Neural cell (in vitro differentiated cells): ENCODE data around the gene ESYT3. TPM values are rescaled to one million over a fixed set of nuclear protein-coding genes. Genes with fewer than 3 reads are reported as not detected.
"Not testable (repeated sequence)": the region's sequence is repeated elsewhere in the genome, so short reads cannot be mapped to it uniquely, and the experiment has no call there.

Source experiments
- H2AFZ ChIP-seq: fragments of 200-600, 300-800 bp; sonication (generic), shearing (Covaris generic); 2 replicates; pipeline ENCODE4 v1.6.0; 2014; ENCODE audit warnings: low read depth, mild to moderate bottlenecking, antibody characterized with exemption, low read length, moderate library complexity
- H3F3A ChIP-seq: fragments of 200-600 bp; shearing (Covaris generic); 2 replicates; pipeline ENCODE4 v1.6.1; 2016; ENCODE audit warnings: mild to moderate bottlenecking, moderate library complexity, mixed read lengths, antibody characterized with exemption, low read length; ENCODE audit not compliant: insufficient read depth, poor library complexity, severe bottlenecking
- H3K27ac ChIP-seq: fragments of 200-600, 300-800 bp; sonication (generic), shearing (Covaris generic); 2 replicates; pipeline ENCODE4 v1.5.1; 2014; ENCODE audit warnings: mild to moderate bottlenecking, low read length, moderate library complexity
- H3K27me3 ChIP-seq: fragments of 300-800, 200-600 bp; sonication (generic), shearing (Covaris generic); 2 replicates; pipeline ENCODE4 v1.6.0; 2014; ENCODE audit warnings: mild to moderate bottlenecking, low read depth, low read length, moderate library complexity; ENCODE audit not compliant: insufficient read depth
- H3K36me3 ChIP-seq: fragments of 300-800, 200-600 bp; sonication (generic), shearing (Covaris generic); 2 replicates; pipeline ENCODE4 v1.5.1; 2014; ENCODE audit warnings: mild to moderate bottlenecking, antibody characterized with exemption, low read length, moderate library complexity; ENCODE audit not compliant: insufficient read depth
- H3K4me2 ChIP-seq: fragments of 300-800, 200-600 bp; sonication (generic), shearing (Covaris generic); 2 replicates; pipeline ENCODE4 v1.6.0; 2014; ENCODE audit warnings: mild to moderate bottlenecking, low read length
- H3K4me3 ChIP-seq: fragments of 300-800, 200-600 bp; sonication (generic), shearing (Covaris generic); 2 replicates; pipeline ENCODE4 v1.5.1; 2014; ENCODE audit warnings: mild to moderate bottlenecking, low read length, moderate library complexity
- H3K79me2 ChIP-seq: fragments of 200-600 bp; shearing (Covaris generic); replicated peaks from 2 replicates; pipeline ENCODE4 v1.6.0; 2014; ENCODE audit warnings: mild to moderate bottlenecking, low read length, moderate library complexity; ENCODE audit not compliant: insufficient read depth
- H3K9ac ChIP-seq: fragments of 300-800, 200-600 bp; sonication (generic), shearing (Covaris generic); 2 replicates; pipeline ENCODE4 v1.6.1; 2016; ENCODE audit warnings: mild to moderate bottlenecking, low read length, mixed read lengths
- H3K9me2 ChIP-seq: fragments of 200-600 bp; shearing (Covaris generic); 2 replicates; pipeline ENCODE4 v1.6.1; 2016; ENCODE audit warnings: mild to moderate bottlenecking, low read length, mixed read lengths; ENCODE audit not compliant: insufficient read depth
- H3K9me3 ChIP-seq: fragments of 200-600, 300-800 bp; sonication (generic), shearing (Covaris generic); 2 replicates; pipeline ENCODE4 v1.6.1; 2016; ENCODE audit warnings: mild to moderate bottlenecking, mixed run types, low read length, moderate library complexity, mixed read lengths
- H4K20me1 ChIP-seq: fragments of 200-600 bp; shearing (Covaris generic); 2 replicates; pipeline ENCODE4 v1.6.1; 2016; ENCODE audit warnings: mild to moderate bottlenecking, mixed run types; ENCODE audit not compliant: insufficient read depth
- CTCF ChIP-seq: fragments of 450-650 bp; IDR thresholded peaks from 2 replicates; pipeline ENCODE4 v1.5.1; 2014; ENCODE audit warnings: antibody characterized with exemption, mild to moderate bottlenecking, moderate library complexity; ENCODE audit not compliant: poor library complexity, severe bottlenecking
- EP300 ChIP-seq: fragments of 450-650 bp; conservative IDR thresholded peaks from 2 replicates; pipeline ENCODE4 v1.6.1; 2014; ENCODE audit warnings: antibody characterized with exemption, mild to moderate bottlenecking, moderate library complexity; ENCODE audit not compliant: poor library complexity, severe bottlenecking
- EZH2 ChIP-seq: fragments of 200-600, 300-800 bp; shearing (Covaris generic), sonication (generic); IDR thresholded peaks from 2 replicates; pipeline ENCODE4 v1.6.1; 2014; ENCODE audit warnings: antibody characterized with exemption, low read length, borderline replicate concordance, mild to moderate bottlenecking; ENCODE audit not compliant: insufficient read depth, poor library complexity, severe bottlenecking
- MXI1 ChIP-seq: fragments of 450-650 bp; conservative IDR thresholded peaks from 2 replicates; pipeline ENCODE4 v1.6.1; 2014; ENCODE audit warnings: antibody characterized with exemption, mild to moderate bottlenecking; ENCODE audit not compliant: poor library complexity, severe bottlenecking
- POLR2AphosphoS5 ChIP-seq: IDR thresholded peaks from 2 replicates; pipeline ENCODE4 v1.6.1; 2012
- RAD21 ChIP-seq: fragments of 450-650 bp; conservative IDR thresholded peaks from 2 replicates; pipeline ENCODE4 v1.6.1; 2014; ENCODE audit warnings: antibody characterized with exemption, mild to moderate bottlenecking, moderate library complexity
- SMC3 ChIP-seq: fragments of 450-650 bp; conservative IDR thresholded peaks from 2 replicates; pipeline ENCODE4 v1.6.1; 2014; ENCODE audit warnings: antibody characterized with exemption, mild to moderate bottlenecking, moderate library complexity; ENCODE audit not compliant: poor library complexity
- TAF1 ChIP-seq: IDR thresholded peaks from 2 replicates; pipeline ENCODE4 v1.6.1; 2012; ENCODE audit warnings: low read depth
- polyA plus RNA-seq: library from polyadenylated mRNA; depleted of rRNA; stranded (reverse); fragments of >200 nt; gene quantifications from 2 replicates; pipeline ENCODE4 v1.2.3, GENCODE V29; 2014
- TF ChIP-seq, protein P1 (sequence below): IDR thresholded peaks from 2 replicates; pipeline ENCODE4 v1.6.1; 2012; ENCODE audit warnings: borderline replicate concordance

The ESYT3 gene
- polyA plus RNA-seq, 1 donor from 2014 or later, result 0.33 TPM

GRCh38 chr3:138426211-138426610 lies 8.2 kb upstream of the ESYT3 start:
- no peak for TF ChIP-seq MXI1
- no peak for TF ChIP-seq EZH2
- TF ChIP-seq CTCF, result peak; percentile 67
- TF ChIP-seq, protein P1, sequence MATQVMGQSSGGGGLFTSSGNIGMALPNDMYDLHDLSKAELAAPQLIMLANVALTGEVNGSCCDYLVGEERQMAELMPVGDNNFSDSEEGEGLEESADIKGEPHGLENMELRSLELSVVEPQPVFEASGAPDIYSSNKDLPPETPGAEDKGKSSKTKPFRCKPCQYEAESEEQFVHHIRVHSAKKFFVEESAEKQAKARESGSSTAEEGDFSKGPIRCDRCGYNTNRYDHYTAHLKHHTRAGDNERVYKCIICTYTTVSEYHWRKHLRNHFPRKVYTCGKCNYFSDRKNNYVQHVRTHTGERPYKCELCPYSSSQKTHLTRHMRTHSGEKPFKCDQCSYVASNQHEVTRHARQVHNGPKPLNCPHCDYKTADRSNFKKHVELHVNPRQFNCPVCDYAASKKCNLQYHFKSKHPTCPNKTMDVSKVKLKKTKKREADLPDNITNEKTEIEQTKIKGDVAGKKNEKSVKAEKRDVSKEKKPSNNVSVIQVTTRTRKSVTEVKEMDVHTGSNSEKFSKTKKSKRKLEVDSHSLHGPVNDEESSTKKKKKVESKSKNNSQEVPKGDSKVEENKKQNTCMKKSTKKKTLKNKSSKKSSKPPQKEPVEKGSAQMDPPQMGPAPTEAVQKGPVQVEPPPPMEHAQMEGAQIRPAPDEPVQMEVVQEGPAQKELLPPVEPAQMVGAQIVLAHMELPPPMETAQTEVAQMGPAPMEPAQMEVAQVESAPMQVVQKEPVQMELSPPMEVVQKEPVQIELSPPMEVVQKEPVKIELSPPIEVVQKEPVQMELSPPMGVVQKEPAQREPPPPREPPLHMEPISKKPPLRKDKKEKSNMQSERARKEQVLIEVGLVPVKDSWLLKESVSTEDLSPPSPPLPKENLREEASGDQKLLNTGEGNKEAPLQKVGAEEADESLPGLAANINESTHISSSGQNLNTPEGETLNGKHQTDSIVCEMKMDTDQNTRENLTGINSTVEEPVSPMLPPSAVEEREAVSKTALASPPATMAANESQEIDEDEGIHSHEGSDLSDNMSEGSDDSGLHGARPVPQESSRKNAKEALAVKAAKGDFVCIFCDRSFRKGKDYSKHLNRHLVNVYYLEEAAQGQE, result no peak
- TF ChIP-seq RAD21, result peak; percentile 75
- peak; percentile 73 for TF ChIP-seq SMC3
- no peak for TF ChIP-seq TAF1
- Histone ChIP-seq H3K27me3 (no peaks in the 10 kb centered on the region), H3K27ac (no peak overlapping the region), H3K4me3 (no peak overlapping the region), H2AFZ (no peak overlapping the region), H3K79me2 (no peaks in the 10 kb centered on the region), H3K9ac (no peak overlapping the region), H3K36me3 (no peaks in the 10 kb centered on the region), H4K20me1 (no peaks in the 10 kb centered on the region), H3F3A (no peaks in the 10 kb centered on the region), H3K9me3 (no peaks in the 10 kb centered on the region), H3K9me2 (no peaks in the 10 kb centered on the region), H3K4me2 (no peak overlapping the region)

- not testable (repeated sequence) for H3K9me2 ChIP-seq, H3K27me3 ChIP-seq, H3K79me2 ChIP-seq, H3K4me3 ChIP-seq, H3K27ac ChIP-seq, H4K20me1 ChIP-seq, H3K4me2 ChIP-seq, H3K36me3 ChIP-seq, H3K9me3 ChIP-seq, H3K9ac ChIP-seq, H3F3A ChIP-seq, H2AFZ ChIP-seq
These were observed 7.7 kb upstream of the ESYT3 start for GRCh38 chr3:138426754-138427153.

- H3K79me2 ChIP-seq, result no peaks in the 10 kb centered on the region
- no peak overlapping the region for H3K27ac ChIP-seq
- H3F3A ChIP-seq, result no peaks in the 10 kb centered on the region
- H3K4me2 ChIP-seq, result no peak overlapping the region
- H3K36me3 ChIP-seq, result no peaks in the 10 kb centered on the region
- H3K9me2 ChIP-seq, result no peaks in the 10 kb centered on the region
- H3K9me3 ChIP-seq, result peaks cover 5% of the 10 kb centered on the region
- no peak overlapping the region for H3K4me3 ChIP-seq
- no peak overlapping the region for H2AFZ ChIP-seq
- no peaks in the 10 kb centered on the region for H4K20me1 ChIP-seq
- TF ChIP-seq SMC3 (no peak), CTCF (no peak), EP300 (no peak), RAD21 (no peak), TAF1 (no peak), MXI1 (no peak), POLR2AphosphoS5 (no peak), EZH2 (no peak)
- TF ChIP-seq, protein P1, result no peak
- H3K9ac ChIP-seq, result no peak overlapping the region
- H3K27me3 ChIP-seq, result peaks cover 23% of the 10 kb centered on the region
These were observed 4.8 kb upstream of the ESYT3 start for GRCh38 chr3:138429665-138430064.
